Astrocyte (in vitro differentiated cells and primary cell): ENCODE data around the gene OR5L2.

ENCODE experiments used
- CTCF ChIP-seq: IDR thresholded peaks from 2 replicates; pipeline ENCODE4 v1.5.1; 2011; ENCODE audit warnings: low read depth, mild to moderate bottlenecking, inconsistent platforms, low read length, moderate library complexity; ENCODE audit not compliant: insufficient read depth
- EZH2 ChIP-seq: IDR thresholded peaks from 2 replicates; pipeline ENCODE4 v1.6.1; 2012; ENCODE audit warnings: mild to moderate bottlenecking, low read length, inconsistent platforms; ENCODE audit not compliant: insufficient read depth

GRCh38 chr11:55806248-55806647, 20.8 kb upstream of the OR5L2 start:
- no peak for TF ChIP-seq EZH2
- no peak for TF ChIP-seq CTCF
